Fibroblast of pulmonary artery (primary cell): ENCODE data around the gene PUM2.
"Not testable (repeated sequence)": the region's sequence is repeated elsewhere in the genome, so short reads cannot be mapped to it uniquely, and the experiment has no call there.

Experiments used
- DNase-seq: peaks from one replicate; pipeline ENCODE4 v3.0.0-alpha.2; 2010; ENCODE audit warnings: low read depth
- H3K4me3 ChIP-seq: replicated peaks from 2 replicates; pipeline ENCODE4 v1.5.1; 2011; ENCODE audit warnings: low read depth, mild to moderate bottlenecking, control low read depth, low read length, moderate library complexity
- TF ChIP-seq, protein P1 (sequence below): IDR thresholded peaks from 2 replicates; pipeline ENCODE4 v1.5.1; 2011; ENCODE audit warnings: mild to moderate bottlenecking, control low read depth, low read length, inconsistent platforms; ENCODE audit errors: missing control alignments

PUM2 gene

DNA sequence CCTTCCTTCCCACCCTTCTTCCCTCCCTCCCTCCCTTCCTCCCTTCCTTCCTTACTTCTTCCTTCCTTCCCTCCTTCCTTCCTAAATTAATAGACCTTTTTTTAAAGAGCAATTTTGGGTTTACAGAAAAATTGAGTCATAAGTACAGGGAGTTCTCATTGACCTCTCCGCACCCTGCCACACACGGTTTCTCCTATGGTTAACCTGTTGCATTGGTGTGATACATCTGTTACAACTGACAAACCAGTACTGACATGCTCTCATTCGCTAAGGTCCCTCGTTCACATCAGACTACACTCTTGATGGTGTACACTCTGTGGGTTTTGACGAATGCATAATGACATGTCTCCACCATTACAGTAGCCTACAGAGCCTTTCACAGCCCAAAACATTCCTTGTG is 114.1 kb downstream of the PUM2 start:
- TF ChIP-seq, protein P1, sequence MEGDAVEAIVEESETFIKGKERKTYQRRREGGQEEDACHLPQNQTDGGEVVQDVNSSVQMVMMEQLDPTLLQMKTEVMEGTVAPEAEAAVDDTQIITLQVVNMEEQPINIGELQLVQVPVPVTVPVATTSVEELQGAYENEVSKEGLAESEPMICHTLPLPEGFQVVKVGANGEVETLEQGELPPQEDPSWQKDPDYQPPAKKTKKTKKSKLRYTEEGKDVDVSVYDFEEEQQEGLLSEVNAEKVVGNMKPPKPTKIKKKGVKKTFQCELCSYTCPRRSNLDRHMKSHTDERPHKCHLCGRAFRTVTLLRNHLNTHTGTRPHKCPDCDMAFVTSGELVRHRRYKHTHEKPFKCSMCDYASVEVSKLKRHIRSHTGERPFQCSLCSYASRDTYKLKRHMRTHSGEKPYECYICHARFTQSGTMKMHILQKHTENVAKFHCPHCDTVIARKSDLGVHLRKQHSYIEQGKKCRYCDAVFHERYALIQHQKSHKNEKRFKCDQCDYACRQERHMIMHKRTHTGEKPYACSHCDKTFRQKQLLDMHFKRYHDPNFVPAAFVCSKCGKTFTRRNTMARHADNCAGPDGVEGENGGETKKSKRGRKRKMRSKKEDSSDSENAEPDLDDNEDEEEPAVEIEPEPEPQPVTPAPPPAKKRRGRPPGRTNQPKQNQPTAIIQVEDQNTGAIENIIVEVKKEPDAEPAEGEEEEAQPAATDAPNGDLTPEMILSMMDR = no peak
- no peak overlapping the region for H3K4me3 ChIP-seq
- no peak for DNase-seq

DNA sequence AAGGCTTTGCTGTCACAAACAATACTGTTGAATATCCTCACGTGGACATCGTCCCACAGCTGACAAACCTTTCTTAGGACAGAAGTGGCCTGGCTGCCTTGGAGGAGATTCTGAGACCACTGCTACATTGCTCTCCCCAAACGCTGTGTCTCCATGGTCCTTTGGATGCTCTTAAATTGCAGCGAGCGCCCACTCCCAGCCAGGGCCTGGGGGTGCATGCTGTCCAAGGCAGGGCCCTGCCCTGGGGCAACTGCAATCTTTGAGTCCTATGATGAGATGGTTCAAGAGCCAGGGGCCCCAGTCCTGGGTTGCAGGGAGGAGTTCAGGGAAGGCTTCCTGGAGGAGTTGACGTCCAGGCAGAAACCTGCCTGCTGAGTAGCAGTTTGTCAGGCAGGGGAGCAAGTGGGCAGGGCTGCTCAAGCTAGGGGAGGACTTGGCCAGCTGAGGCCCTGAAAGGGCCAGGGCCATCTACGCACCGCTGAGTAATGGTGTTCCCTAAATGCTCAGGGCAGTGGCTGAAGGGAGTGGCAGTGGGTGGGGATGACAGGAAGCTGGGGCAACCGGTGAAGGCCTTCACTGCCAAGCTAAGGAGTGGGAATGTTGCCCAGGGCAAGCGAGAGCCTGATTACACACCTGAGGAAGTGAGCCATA is 114.9 kb downstream of the PUM2 start:
- no peak overlapping the region for H3K4me3 ChIP-seq
- TF ChIP-seq, protein P1 = no peak
- DNase-seq = no peak

DNA sequence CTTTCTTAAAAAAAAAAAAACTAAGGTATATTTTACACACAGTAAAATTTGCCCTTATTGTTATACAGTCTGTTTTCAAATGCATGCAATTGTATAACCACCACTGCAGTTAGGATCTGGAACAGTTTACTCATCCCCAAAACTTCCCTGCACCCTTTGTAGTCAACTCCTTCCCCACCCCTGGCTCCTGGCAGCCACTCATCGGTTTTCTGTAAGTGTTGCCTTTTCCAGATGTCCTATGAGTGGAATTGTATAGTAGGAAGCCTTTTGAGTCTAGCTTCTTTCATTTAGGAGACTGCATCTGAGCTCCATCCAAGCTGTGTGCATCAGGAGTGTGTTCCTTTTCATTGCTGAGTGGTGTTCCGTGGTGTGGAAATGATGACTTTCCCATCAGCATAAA is 116.0 kb downstream of the PUM2 start:
- not testable (repeated sequence) for H3K4me3 ChIP-seq, DNase-seq

DNA sequence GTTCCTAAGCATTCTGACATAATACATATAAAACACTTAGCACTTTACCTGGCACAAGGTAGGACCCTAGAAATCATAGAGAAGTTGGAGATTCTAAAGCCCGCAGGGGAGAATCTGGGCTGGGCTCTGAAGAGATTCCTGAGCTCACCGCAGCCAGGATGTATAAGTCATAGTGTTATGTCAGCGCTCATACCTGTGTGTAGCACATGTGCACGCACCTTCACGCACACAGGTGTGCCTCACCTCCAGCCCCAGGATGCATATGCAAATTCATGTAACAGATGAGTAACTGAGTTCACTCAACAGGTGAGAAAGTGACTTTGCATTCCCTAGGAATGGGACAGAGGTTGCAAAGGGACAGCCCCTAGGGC is 117.8 kb downstream of the PUM2 start:
- no peak overlapping the region for H3K4me3 ChIP-seq
- no peak for DNase-seq
- TF ChIP-seq, protein P1 = no peak

DNA sequence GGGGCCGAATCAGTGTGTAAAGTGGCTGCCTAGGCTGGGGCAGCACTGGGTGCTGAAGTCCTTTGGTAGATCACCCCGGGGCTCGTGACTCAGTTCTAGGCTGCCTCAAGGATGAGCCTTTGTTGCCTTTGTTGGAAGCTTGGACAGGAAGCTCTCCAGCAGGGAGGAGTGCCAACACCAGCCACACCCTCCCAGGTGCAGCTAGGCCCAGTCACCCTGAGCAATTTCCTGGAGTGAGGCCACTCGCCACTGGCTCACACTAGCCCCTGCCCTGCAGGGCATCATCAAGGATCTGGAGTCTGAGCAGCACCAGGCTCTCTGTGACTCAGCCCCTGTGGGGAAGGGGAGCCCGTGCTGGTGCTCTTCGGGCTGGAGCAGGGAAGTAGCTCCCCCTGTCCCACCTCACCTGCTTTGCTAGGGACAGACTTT is 119.0 kb downstream of the PUM2 start:
- DNase-seq = no peak
- TF ChIP-seq, protein P1 = no peak
- no peak overlapping the region for H3K4me3 ChIP-seq

DNA sequence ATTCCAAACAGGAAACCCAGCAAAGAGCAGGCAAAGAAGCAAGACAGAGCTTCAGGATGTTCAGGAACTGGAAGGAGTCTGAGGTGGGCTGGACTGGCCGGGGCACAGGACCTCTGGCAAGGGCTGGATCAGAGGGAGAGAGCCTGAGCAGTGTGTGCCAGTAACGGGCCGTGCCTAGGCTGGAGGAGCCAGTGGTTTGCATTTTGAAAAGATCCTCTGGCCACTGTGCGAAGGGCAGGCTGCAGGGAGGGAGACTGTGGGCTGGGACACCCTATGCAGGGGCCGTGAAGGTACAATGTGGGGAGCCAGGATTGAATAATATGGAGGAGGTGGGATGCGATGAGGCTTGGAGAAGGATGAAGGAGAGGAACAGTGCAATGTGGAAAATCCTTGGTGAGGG is 119.5 kb downstream of the PUM2 start:
- no peak for DNase-seq
- TF ChIP-seq, protein P1 = no peak
- H3K4me3 ChIP-seq = no peak overlapping the region

DNA sequence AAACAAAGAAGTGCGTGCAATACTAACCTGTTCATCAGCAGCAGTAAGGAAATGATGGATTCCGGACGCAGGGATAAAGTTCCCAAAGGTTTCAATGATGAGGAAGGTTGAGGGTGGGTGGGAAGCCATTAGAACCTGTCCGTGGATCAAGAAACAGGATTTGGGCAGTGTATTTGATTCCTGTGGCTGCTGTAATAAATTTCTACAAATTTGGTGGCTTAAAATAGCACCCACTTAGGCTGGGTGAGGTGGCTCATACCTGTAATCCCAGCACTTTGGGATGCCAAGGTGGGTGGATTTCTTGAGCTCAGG is 120.6 kb downstream of the PUM2 start:
- TF ChIP-seq, protein P1 = no peak
- H3K4me3 ChIP-seq = no peak overlapping the region
- DNase-seq = no peak
